Mammary epithelial cell (primary cell): ENCODE data around the gene KCTD2.

Experiments
- CTCF ChIP-seq, 2 donors: IDR thresholded peaks in 1 of 2; conservative IDR thresholded peaks in 1 of 2; 2 replicates each; pipeline ENCODE4 v1.5.1; 2011 to 2012; ENCODE audit warnings: inconsistent platforms in 2 of 2, low read length in 2 of 2, mild to moderate bottlenecking in 2 of 2, control low read depth in 1 of 2, low read depth in 1 of 2; ENCODE audit not compliant: insufficient read depth in 1 of 2; ENCODE audit errors: extremely low read depth in 1 of 2
- EZH2 ChIP-seq: IDR thresholded peaks from 2 replicates; pipeline ENCODE4 v1.6.1; 2012; ENCODE audit warnings: low read length, inconsistent platforms, borderline replicate concordance

- TF ChIP-seq EZH2 (no peak), CTCF (conservative IDR thresholded peaks at IDR 0.05 in 1 of 2, IDR thresholded peaks at IDR 0.05 in 1 of 2; ENCODE audit: extremely low read depth in 1 of 2, insufficient read depth in 1 of 2, low read depth in 1 of 2, low read length in 2 of 2) (no peak)
Observed at GRCh38 chr17:75051941-75052340, 4.9 kb downstream of the KCTD2 start.
